HepG2 (cell line): Measurements from ENCODE around the gene KIRREL3. TPM values are rescaled to one million over a fixed set of nuclear protein-coding genes. Genes with fewer than 3 reads are reported as not detected.

Experiments
- ATAC-seq: fragments of 200-7000 bp; cut with Tn5 transposase; 3 replicates; pipeline ENCODE4 v1.9.1; 2020; ENCODE audit warnings: mild to moderate bottlenecking, moderate library complexity
- BruUV-seq: library from RNA; stranded (reverse); fragments of 400-500 nt; replicated peaks from 2 replicates; lab custom pipeline; 2021; lab: Mats Ljungman, UMichigan
- CTCF ChIA-PET: fragments of 300-600 bp; formaldehyde crosslinking; extraction: SDS; loops from one replicate; lab custom pipeline; 2021; ENCODE audit warnings: low total read pairs, inconsistent platforms, low intra/inter-chr PET ratio; lab: Yijun Ruan, JAX
- POLR2A ChIA-PET: fragments of 350-600 bp; sonication (Branson Sonifier 250); formaldehyde crosslinking; loops from one replicate; lab custom pipeline; 2020; ENCODE audit warnings: antibody characterized with exemption, inconsistent platforms; lab: Yijun Ruan, JAX
- DNase-seq: peaks from one replicate; pipeline ENCODE4 v3.0.0-alpha.2; 2015; ENCODE audit warnings: low spot score
- FAIRE-seq: peaks from 3 replicates; lab custom pipeline; 2011; peaks lifted over from hg19 to GRCh38; lab: Jason Lieb, UNC
- H2AFZ ChIP-seq: one replicate; pipeline ENCODE4 v1.6.1; 2011; ENCODE audit warnings: low read length, inconsistent platforms
- H3K27ac ChIP-seq: fragments of 300-600 bp; 3 replicates; pipeline ENCODE4 v1.8.0; 2011; ENCODE audit warnings: mixed run types, mild to moderate bottlenecking, mixed read lengths, low read length, inconsistent platforms; ENCODE audit not compliant: insufficient read depth; ENCODE audit errors: extremely low read length
- H3K27me3 ChIP-seq, 2 experiments: fragments of 200-600 bp in 1 of 2; 2 replicates in 1 of 2; 3 replicates in 1 of 2; pipeline versions ENCODE4 v1.6.0 to v1.8.0; 2011; ENCODE audit warnings: low read length in 2 of 2, mild to moderate bottlenecking in 2 of 2, moderate library complexity in 2 of 2, inconsistent platforms in 1 of 2; ENCODE audit not compliant: insufficient read depth in 2 of 2, control insufficient read depth in 1 of 2
- H3K36me3 ChIP-seq, 2 experiments: fragments of 200-600 bp in 1 of 2; replicated peaks in 1 of 2; 2 replicates in 1 of 2; 3 replicates in 1 of 2; pipeline versions ENCODE4 v1.5.1 to v1.8.0; 2011; ENCODE audit warnings: low read length in 2 of 2, inconsistent platforms in 1 of 2; ENCODE audit not compliant: insufficient read depth in 2 of 2, control insufficient read depth in 1 of 2
- H3K4me1 ChIP-seq: 2 replicates; pipeline ENCODE4 v1.5.1; 2012; ENCODE audit warnings: low read length, inconsistent platforms; ENCODE audit not compliant: insufficient read depth
- H3K4me2 ChIP-seq: 2 replicates; pipeline ENCODE4 v1.6.0; 2011; ENCODE audit warnings: low read depth, low read length, inconsistent platforms
- H3K4me3 ChIP-seq, 3 experiments: fragments of 200-600 bp in 1 of 3; sonication (generic), shearing (Covaris generic) in 1 of 3; replicated peaks in 1 of 3; 2 replicates each; pipeline ENCODE4 v1.5.1; 2011 to 2016; ENCODE audit warnings: low read length in 3 of 3, inconsistent platforms in 2 of 3, low read depth in 2 of 3, mild to moderate bottlenecking in 2 of 3, control low read depth in 1 of 3, mixed read lengths in 1 of 3; ENCODE audit not compliant: insufficient read depth in 1 of 3
- H3K79me2 ChIP-seq: one replicate; pipeline ENCODE4 v1.6.1; 2011; ENCODE audit warnings: low read length, inconsistent platforms; ENCODE audit not compliant: insufficient read depth
- H3K9ac ChIP-seq: 2 replicates; pipeline ENCODE4 v1.6.0; 2011; ENCODE audit warnings: mild to moderate bottlenecking, low read depth, low read length, inconsistent platforms; ENCODE audit not compliant: insufficient read depth
- H3K9me3 ChIP-seq: 2 replicates; pipeline ENCODE4 v1.5.1; 2012; ENCODE audit warnings: mild to moderate bottlenecking, low read length
- H4K20me1 ChIP-seq: 2 replicates; pipeline ENCODE4 v1.6.0; 2011; ENCODE audit warnings: inconsistent platforms, mild to moderate bottlenecking, low read length, moderate library complexity; ENCODE audit not compliant: insufficient read depth
- ARNT ChIP-seq: fragments of 450-650 bp; IDR thresholded peaks from 2 replicates; pipeline ENCODE4 v1.6.1; 2017
- ATF1 ChIP-seq: IDR thresholded peaks from 2 replicates; pipeline ENCODE4 v1.6.1; 2016; ENCODE audit warnings: mild to moderate bottlenecking, control low read depth
- ATM ChIP-seq: fragments of 450-650 bp; IDR thresholded peaks from 2 replicates; pipeline ENCODE4 v1.7.1; 2017; ENCODE audit warnings: mild to moderate bottlenecking, borderline replicate concordance
- GZF1 ChIP-seq: sonication (generic); formaldehyde crosslinking; IDR thresholded peaks from 2 replicates; pipeline ENCODE4 v1.5.1; 2020; ENCODE audit warnings: mild to moderate bottlenecking, missing genetic modification reagents
- PRPF4 ChIP-seq: fragments of 200-400 bp; formaldehyde crosslinking; IDR thresholded peaks from 2 replicates; pipeline ENCODE4 v1.6.1; 2016; ENCODE audit warnings: low read length, low read depth; ENCODE audit not compliant: poor library complexity, severe bottlenecking
- SP5 ChIP-seq: IDR thresholded peaks from 2 replicates; pipeline ENCODE4 v1.6.1; 2016; ENCODE audit warnings: low read depth, borderline replicate concordance
- ZNF530 ChIP-seq: sonication (generic); formaldehyde crosslinking; IDR thresholded peaks from 2 replicates; pipeline ENCODE4 v1.5.0; 2020; ENCODE audit warnings: low read depth, mild to moderate bottlenecking, missing genetic modification reagents
- WGBS: methylation state at CpG from one replicate; pipeline ENCODE4 v1.1.6; 2017; ENCODE audit warnings: low lambda C conversion rate; 5-methylcytosine and 5-hydroxymethylcytosine counted together
- in situ Hi-C: cut with HindIII; loops from 2 replicates; pipeline ENCODE4 v1.10.0; 2017; ENCODE audit warnings: low pct_unique_long_range_greater_than_20kb; ENCODE audit not compliant: extremely low pct_ligation_motif_present
- intact Hi-C: fragments of 100-400 bp; cut with micrococcal nuclease; formaldehyde crosslinking; loops from one replicate; pipeline ENCODE4 v1.10.0; 2022; ENCODE audit not compliant: unreplicated experiment
- polyA plus RNA-seq, 8 experiments: library from polyadenylated mRNA; depleted of rRNA in 3 of 8; stranded (reverse) in 7 of 8; unstranded in 1 of 8; fragments of >200 nt; fragmentation: Illumina TruSeq in 4 of 8; extraction: Trizol in 4 of 8; gene quantifications; 2 replicates each; pipeline versions ENCODE4 v1.2.1 to v1.2.3, GENCODE V29; 2011 to 2016; ENCODE audit warnings: low read depth in 4 of 8, missing spikeins in 1 of 8, mixed read lengths in 1 of 8; ENCODE audit not compliant: insufficient read depth in 1 of 8
- total RNA-seq, 5 experiments: library from RNA; depleted of rRNA; stranded (reverse); fragments of >200 nt; fragmentation: Illumina TruSeq; extraction: Trizol; gene quantifications; 2 replicates each; pipeline ENCODE4 v1.2.3, GENCODE V29; 2016; ENCODE audit warnings: low read depth in 1 of 5
- TF ChIP-seq, protein P1 (sequence below): sonication (generic); formaldehyde crosslinking; IDR thresholded peaks from 2 replicates; pipeline ENCODE4 v1.5.0; 2020; ENCODE audit warnings: missing genetic modification reagents, mild to moderate bottlenecking, borderline replicate concordance
- TF ChIP-seq, protein P2 (sequence below): sonication (generic); formaldehyde crosslinking; conservative IDR thresholded peaks from 2 replicates; pipeline ENCODE4 v1.4.0; 2020; ENCODE audit warnings: missing genetic modification reagents

The KIRREL3 gene
- total and polyA plus RNA-seq, 2 of the 13 experiments (the other 11 are each of a cell fraction or from before 2014, with no cell fraction given): not detected

DNA sequence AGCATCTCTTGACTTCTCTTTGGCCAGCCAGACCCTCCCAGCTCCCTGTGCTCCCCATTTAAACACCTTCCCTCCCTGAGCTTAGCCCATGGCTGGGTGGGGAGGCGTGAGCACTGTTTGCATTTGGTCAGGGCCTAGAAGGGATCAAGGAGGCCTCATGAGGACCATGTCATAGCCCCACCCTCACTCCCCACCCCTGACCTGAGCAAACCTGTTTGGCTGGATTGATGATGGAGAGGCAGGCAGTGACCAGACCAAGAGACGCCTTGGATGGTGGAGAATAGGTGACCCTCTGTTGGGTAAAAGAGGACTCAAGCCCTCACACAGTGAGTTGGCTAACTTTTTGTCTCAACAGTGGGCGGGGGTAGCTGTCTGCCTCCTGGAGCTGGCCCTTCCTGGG lies 595.2 kb downstream of the KIRREL3 start:
- Histone ChIP-seq H4K20me1 (no peaks in the 10 kb centered on the region), H3K36me3 (peaks cover 11 to 22% of the 10 kb centered on the region in 2 experiments; a peak in 4 of 5 replicates), H3K9ac (no peak overlapping the region), H3K4me2 (no peak overlapping the region), H3K4me1 (no peaks in the 10 kb centered on the region), H2AFZ (no peak overlapping the region), H3K27me3 (no peaks in the 10 kb centered on the region)
- POLR2A ChIA-PET: no interaction called here
- CTCF ChIA-PET: no interaction called here
- intact Hi-C loops (no loop called here), in situ Hi-C loops (no loop called here)
- FAIRE-seq (no peak), ATAC-seq (no peak), DNase-seq (no peak)
- BruUV-seq: no TSS peak
- WGBS: 100% methylated on average over 3 of the region's 3 CpGs
- TF ChIP-seq, protein P1, sequence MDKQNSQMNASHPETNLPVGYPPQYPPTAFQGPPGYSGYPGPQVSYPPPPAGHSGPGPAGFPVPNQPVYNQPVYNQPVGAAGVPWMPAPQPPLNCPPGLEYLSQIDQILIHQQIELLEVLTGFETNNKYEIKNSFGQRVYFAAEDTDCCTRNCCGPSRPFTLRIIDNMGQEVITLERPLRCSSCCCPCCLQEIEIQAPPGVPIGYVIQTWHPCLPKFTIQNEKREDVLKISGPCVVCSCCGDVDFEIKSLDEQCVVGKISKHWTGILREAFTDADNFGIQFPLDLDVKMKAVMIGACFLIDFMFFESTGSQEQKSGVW (CRISPR knock-in tag): no peak
- TF ChIP-seq ZNF530: no peak
- TF ChIP-seq ATM: no peak
- TF ChIP-seq, protein P2, sequence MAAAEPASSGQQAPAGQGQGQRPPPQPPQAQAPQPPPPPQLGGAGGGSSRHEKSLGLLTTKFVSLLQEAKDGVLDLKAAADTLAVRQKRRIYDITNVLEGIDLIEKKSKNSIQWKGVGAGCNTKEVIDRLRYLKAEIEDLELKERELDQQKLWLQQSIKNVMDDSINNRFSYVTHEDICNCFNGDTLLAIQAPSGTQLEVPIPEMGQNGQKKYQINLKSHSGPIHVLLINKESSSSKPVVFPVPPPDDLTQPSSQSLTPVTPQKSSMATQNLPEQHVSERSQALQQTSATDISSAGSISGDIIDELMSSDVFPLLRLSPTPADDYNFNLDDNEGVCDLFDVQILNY: no peak
- no peak for TF ChIP-seq GZF1 (CRISPR knock-in tag)
- TF ChIP-seq ARNT: no peak
- no peak for TF ChIP-seq ATF1 (CRISPR knock-in tag)
- TF ChIP-seq PRPF4: no peak
- TF ChIP-seq SP5 (CRISPR knock-in tag): no peak
- TF ChIP-seq, all 625 proteins: peak for 0
- Histone ChIP-seq H3K79me2 (no peaks in the 10 kb centered on the region), H3K4me3 (no peak overlapping the region), H3K9me3 (no peaks in the 10 kb centered on the region), H3K27ac (no peak overlapping the region)
